Natural killer cell (primary cell): Measurements from ENCODE around the gene UBR7. TPM values are rescaled to one million over a fixed set of nuclear protein-coding genes. Genes with fewer than 3 reads are reported as not detected.

Experiments
- ATAC-seq, 3 donors: fragments of 150-1000 bp in 2 of 3; fragments of 200-7000 bp in 1 of 3; cut with Tn5 transposase; 1 replicate in 1 of 3; 2 replicates in 2 of 3; pipeline ENCODE4 v1.10.0; 2021; ENCODE audit warnings: mild to moderate bottlenecking in 2 of 3, moderate library complexity in 2 of 3
- DNase-seq, 2 donors: peaks; one replicate each; pipeline versions ENCODE4 v3.0.0 to v3.0.0-alpha.2; 2013 to 2021; ENCODE audit warnings: mixed read lengths in 1 of 2
- H3K27ac ChIP-seq: one replicate; pipeline ENCODE4 v1.5.1; 2013; ENCODE audit warnings: mild to moderate bottlenecking, low read length
- H3K27me3 ChIP-seq: one replicate; pipeline ENCODE4 v1.6.1; 2013; ENCODE audit warnings: low read length; ENCODE audit not compliant: control insufficient read depth, insufficient read depth
- H3K36me3 ChIP-seq: one replicate; pipeline ENCODE4 v1.6.1; 2013; ENCODE audit warnings: low read length; ENCODE audit not compliant: control insufficient read depth, insufficient read depth
- H3K4me1 ChIP-seq: one replicate; pipeline ENCODE4 v1.6.1; 2013; ENCODE audit warnings: low read length; ENCODE audit not compliant: control insufficient read depth, insufficient read depth
- H3K4me3 ChIP-seq: one replicate; pipeline ENCODE4 v1.5.1; 2013; ENCODE audit warnings: low read length
- H3K9me3 ChIP-seq: one replicate; pipeline ENCODE4 v1.6.1; 2013; ENCODE audit warnings: low read length; ENCODE audit not compliant: control insufficient read depth, insufficient read depth
- H3K27ac Mint-ChIP-seq, 2 donors: one replicate each; pipeline ENCODE4 v1.8.0; 2022; ENCODE audit warnings: mild to moderate bottlenecking in 2 of 2, mixed read lengths in 2 of 2, moderate library complexity in 1 of 2
- H3K27me3 Mint-ChIP-seq, 2 donors: one replicate each; pipeline ENCODE4 v1.8.0; 2022; ENCODE audit warnings: low read depth in 2 of 2, mixed read lengths in 2 of 2
- H3K36me3 Mint-ChIP-seq: one replicate; pipeline ENCODE4 v1.8.0; 2022; ENCODE audit warnings: mixed read lengths
- H3K4me1 Mint-ChIP-seq, 2 donors: one replicate each; pipeline ENCODE4 v1.8.0; 2022; ENCODE audit warnings: mixed read lengths in 2 of 2
- H3K4me3 Mint-ChIP-seq: one replicate; pipeline ENCODE4 v1.8.0; 2022; ENCODE audit warnings: mild to moderate bottlenecking, moderate library complexity, mixed read lengths
- H3K9me3 Mint-ChIP-seq, 2 donors: one replicate each; pipeline ENCODE4 v1.8.0; 2022; ENCODE audit warnings: mixed read lengths in 2 of 2
- WGBS: methylation state at CpG from one replicate; pipeline ENCODE4 v1.1.7; 2013; ENCODE audit warnings: missing lambda C conversion rate; ENCODE audit not compliant: insufficient coverage; 5-methylcytosine and 5-hydroxymethylcytosine counted together
- intact Hi-C: fragments of 100-400 bp; cut with micrococcal nuclease; formaldehyde crosslinking; loops from one replicate; pipeline ENCODE4 v1.14.2; 2022
- total RNA-seq, 4 donors: library from RNA; stranded (reverse); fragments of 120-200 nt in 1 of 4; gene quantifications; one replicate each; pipeline versions ENCODE4 v1.2.3 to v1.2.4, GENCODE V29; 2013 to 2022
- TF ChIP-seq, protein P1 (sequence below): fragments of 200-600 bp; IDR thresholded peaks from one replicate; pipeline ENCODE4 v1.8.0; 2022; ENCODE audit warnings: antibody characterized with exemption

The UBR7 gene
- total RNA-seq, 3 donors from 2014 or later (not counting 1 experiment from before 2014, with no cell fraction given), result 17.0 to 23.4 (median 18.6) TPM

DNA sequence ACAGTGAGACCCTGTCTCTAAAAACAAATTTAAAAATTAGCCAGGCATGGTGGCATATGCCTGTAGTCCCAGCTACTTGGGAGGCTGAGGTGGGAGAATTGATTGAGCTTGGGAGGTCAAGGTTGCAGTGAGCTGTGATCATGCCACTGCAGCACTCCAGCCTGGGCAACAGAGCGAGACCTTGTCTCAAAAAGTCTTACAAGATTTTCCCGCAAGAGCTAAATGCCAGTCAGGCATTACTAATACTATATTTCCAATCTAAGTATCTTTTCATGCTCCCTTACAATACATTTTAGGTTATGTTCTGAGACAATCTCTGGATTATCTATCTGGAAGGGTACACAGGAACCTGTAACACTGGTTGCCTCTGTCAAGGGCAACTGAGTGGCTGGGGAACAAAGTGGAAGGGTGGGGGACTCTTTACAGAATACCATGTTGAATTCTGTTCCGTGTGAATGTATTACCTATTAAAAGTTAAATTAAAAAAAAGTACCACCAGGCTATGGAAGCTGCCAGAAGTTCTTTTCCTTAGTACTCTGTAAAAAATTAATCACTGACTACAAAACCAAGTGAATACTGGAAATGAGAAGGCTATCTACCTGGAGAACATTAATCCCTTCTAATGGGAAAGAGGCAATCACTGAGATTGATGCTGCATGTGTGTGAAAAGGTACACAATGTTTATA lies 69.1 kb downstream of the UBR7 start:
- no peak overlapping the region for H3K27ac Mint-ChIP-seq
- Histone ChIP-seq H3K4me1 (no peaks in the 10 kb centered on the region), H3K4me3 (no peak overlapping the region), H3K27me3 (no peaks in the 10 kb centered on the region), H3K36me3 (peaks cover 2% of the 10 kb centered on the region), H3K9me3 (no peaks in the 10 kb centered on the region), H3K27ac (no peak overlapping the region)
- WGBS, result 100% methylated on average over 2 of the region's 3 CpGs
- H3K36me3 Mint-ChIP-seq, result no peaks in the 10 kb centered on the region
- H3K27me3 Mint-ChIP-seq, result no peaks in the 10 kb centered on the region
- TF ChIP-seq, protein P1, sequence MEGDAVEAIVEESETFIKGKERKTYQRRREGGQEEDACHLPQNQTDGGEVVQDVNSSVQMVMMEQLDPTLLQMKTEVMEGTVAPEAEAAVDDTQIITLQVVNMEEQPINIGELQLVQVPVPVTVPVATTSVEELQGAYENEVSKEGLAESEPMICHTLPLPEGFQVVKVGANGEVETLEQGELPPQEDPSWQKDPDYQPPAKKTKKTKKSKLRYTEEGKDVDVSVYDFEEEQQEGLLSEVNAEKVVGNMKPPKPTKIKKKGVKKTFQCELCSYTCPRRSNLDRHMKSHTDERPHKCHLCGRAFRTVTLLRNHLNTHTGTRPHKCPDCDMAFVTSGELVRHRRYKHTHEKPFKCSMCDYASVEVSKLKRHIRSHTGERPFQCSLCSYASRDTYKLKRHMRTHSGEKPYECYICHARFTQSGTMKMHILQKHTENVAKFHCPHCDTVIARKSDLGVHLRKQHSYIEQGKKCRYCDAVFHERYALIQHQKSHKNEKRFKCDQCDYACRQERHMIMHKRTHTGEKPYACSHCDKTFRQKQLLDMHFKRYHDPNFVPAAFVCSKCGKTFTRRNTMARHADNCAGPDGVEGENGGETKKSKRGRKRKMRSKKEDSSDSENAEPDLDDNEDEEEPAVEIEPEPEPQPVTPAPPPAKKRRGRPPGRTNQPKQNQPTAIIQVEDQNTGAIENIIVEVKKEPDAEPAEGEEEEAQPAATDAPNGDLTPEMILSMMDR, result no peak
- ATAC-seq, result no peak
- no peak overlapping the region for H3K4me3 Mint-ChIP-seq
- intact Hi-C loops, result no loop called here
- no peaks in the 10 kb centered on the region for H3K9me3 Mint-ChIP-seq
- H3K4me1 Mint-ChIP-seq, result peaks cover 0 to 16% of the 10 kb centered on the region in 2 donors
- no peak for DNase-seq

Other genes starting within 250 kb of the UBR7 start
- gene ITPK1, start 91.3 kb upstream of the UBR7 start, total RNA-seq, result 10 to 100 TPM; 73.2 to 74.8 (median 74.4) TPM
- gene MOAP1, start 22.4 kb upstream of the UBR7 start, total RNA-seq, result 100 to 1,000 TPM in 1 of 3 donors, 10 to 100 TPM in 2; 89.5 to 106 (median 91.4) TPM
- gene LYSET, start 21.9 kb upstream of the UBR7 start, total RNA-seq, result 10 to 100 TPM in 1 of 3 donors, 1 to 10 TPM in 2; 6.1 to 13.1 (median 9.0) TPM
- 1 to 10 TPM; 3.2 to 6.6 (median 5.2) TPM for gene GON7, start 191 bp upstream of the UBR7 start, total RNA-seq
- gene BTBD7, start 125.8 kb downstream of the UBR7 start, total RNA-seq, result 10 to 100 TPM; 32.6 to 41.4 (median 38.7) TPM
- gene COX8C, start 139.9 kb downstream of the UBR7 start, total RNA-seq, result not detected
- under 1 TPM in 2 of 3 donors, not detected in 1; 0.05 TPM for gene UNC79, start 223.7 kb downstream of the UBR7 start, total RNA-seq